ENCODE results near the gene LRRC2.
"Not testable (repeated sequence)": the region's sequence is repeated elsewhere in the genome, so short reads cannot be mapped to it uniquely, and the experiment has no call there.

Gene LRRC2

DNA sequence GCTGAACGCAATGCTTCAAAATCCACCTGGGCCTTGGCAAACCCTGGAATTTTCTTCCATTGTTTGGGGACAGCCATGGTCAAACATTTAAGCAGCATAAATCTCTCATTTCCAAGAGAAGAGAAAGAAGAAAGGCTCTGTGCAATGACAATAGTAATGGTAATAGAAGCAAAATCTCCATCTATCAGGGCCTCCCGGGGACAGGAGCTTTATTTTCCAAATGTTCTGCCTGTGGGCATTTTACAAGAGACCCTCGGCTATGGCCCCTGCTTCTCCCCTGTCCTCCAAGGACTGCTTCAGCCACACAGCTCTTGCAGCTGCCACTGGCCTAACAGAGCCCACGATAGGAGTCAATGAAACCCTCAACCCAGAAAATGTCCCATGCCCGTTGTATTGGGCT is 33.5 kb upstream of the LRRC2 start:
- Histone ChIP-seq H3K4me3 (ENCODE audit: low read depth, low read length) (no peak overlapping the region), H3K27me3 (ENCODE audit: control insufficient read depth, insufficient read depth, low read length) (no peaks in the 10 kb centered on the region), H3K9me3 (ENCODE audit: control insufficient read depth, insufficient read depth, low read depth, low read length) (no peaks in the 10 kb centered on the region), H3K36me3 (ENCODE audit: control insufficient read depth, insufficient read depth, low read length) (no peaks in the 10 kb centered on the region), H3K27ac (ENCODE audit: low read depth, low read length) (peak overlapping the region; percentile 74), H3K9ac (ENCODE audit: low read length) (peak overlapping the region; percentile 57), H3K4me1 (ENCODE audit: control insufficient read depth, insufficient read depth, low read length) (peaks cover 45% of the 10 kb centered on the region)

DNA sequence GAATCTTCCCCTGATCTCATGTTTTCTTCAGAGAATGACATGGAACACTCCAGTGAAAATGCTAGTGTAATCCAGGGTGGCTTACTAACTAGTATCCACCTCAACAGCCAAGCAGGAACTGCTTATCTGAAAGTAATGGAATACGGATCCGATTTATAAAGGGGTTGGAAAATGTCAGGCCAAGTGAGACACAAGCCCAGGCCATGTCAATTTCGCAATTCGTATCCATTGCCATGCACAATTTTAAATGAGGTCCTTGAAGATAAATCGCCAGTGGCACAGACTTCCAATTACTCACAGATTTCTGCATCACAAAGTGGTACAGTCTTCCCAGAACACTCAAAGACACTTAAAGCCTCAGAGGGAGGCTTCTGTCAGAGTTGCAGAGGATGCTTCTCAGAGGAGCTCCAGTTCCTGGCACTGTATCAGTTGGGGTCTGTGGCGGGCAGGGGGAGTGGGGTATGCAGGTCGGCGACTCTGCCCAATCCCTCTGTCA is 29.8 kb upstream of the LRRC2 start:
- Histone ChIP-seq H3K36me3 (ENCODE audit: control insufficient read depth, insufficient read depth, low read length) (no peaks in the 10 kb centered on the region), H3K9ac (ENCODE audit: low read length) (no peak overlapping the region), H3K4me1 (ENCODE audit: control insufficient read depth, insufficient read depth, low read length) (peaks cover 31% of the 10 kb centered on the region), H3K27ac (ENCODE audit: low read depth, low read length) (no peak overlapping the region), H3K27me3 (ENCODE audit: control insufficient read depth, insufficient read depth, low read length) (no peaks in the 10 kb centered on the region), H3K9me3 (ENCODE audit: control insufficient read depth, insufficient read depth, low read depth, low read length) (peaks cover 13% of the 10 kb centered on the region; the same call in 1 of the 2 replicates), H3K4me3 (ENCODE audit: low read depth, low read length) (no peak overlapping the region)

DNA sequence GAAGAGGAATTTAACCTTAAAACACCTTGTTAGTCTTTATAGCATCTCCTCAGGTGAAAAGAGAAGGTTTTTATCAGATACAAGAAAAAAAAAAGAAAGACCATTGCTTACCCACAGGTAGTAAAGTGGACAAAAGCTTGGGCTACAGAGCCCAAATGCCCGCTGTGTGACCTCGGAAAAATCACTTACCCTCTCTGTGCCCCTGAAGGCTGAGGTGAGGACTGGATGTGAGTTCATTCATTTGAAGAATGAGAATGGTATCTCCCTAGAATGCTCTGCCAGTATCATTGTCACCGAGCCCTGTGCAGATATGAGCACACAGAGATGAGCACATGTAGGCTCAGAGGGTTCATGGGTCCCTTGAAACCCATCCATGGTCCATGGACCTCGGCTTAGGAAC is 28.6 kb upstream of the LRRC2 start:
- Histone ChIP-seq H3K4me1 (ENCODE audit: control insufficient read depth, insufficient read depth, low read length) (peaks cover 25% of the 10 kb centered on the region), H3K36me3 (ENCODE audit: control insufficient read depth, insufficient read depth, low read length) (no peaks in the 10 kb centered on the region), H3K9me3 (ENCODE audit: control insufficient read depth, insufficient read depth, low read depth, low read length) (peaks cover 20% of the 10 kb centered on the region; the same call in 1 of the 2 replicates), H3K27me3 (ENCODE audit: control insufficient read depth, insufficient read depth, low read length) (no peaks in the 10 kb centered on the region), H3K27ac (ENCODE audit: low read depth, low read length) (no peak overlapping the region), H3K4me3 (ENCODE audit: low read depth, low read length) (no peak overlapping the region), H3K9ac (ENCODE audit: low read length) (no peak overlapping the region)

DNA sequence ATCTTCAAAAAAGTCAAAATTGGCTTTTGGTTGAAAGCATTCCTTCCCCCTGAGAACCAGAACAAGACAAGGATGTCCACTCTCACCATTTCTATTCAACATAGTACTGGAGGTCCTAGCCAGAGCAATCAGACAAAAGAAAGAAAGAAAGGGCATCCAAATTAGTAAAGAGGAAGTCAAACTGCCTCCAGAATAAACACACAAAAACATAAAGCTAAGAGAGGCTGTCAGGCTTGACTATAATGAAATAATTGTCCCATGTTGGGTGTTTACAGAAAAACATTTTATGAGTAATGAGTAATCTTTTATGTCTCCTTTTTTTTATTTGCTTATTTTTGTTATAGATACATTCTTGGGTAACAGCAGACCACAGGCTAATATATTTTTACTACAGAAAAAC is 27.9 kb upstream of the LRRC2 start:
- peaks cover 17% of the 10 kb centered on the region for H3K4me1 ChIP-seq (ENCODE audit: control insufficient read depth, insufficient read depth, low read length)
- no peak overlapping the region for H3K27ac ChIP-seq (ENCODE audit: low read depth, low read length)
- no peak overlapping the region for H3K9ac ChIP-seq (ENCODE audit: low read length)
- no peaks in the 10 kb centered on the region for H3K36me3 ChIP-seq (ENCODE audit: control insufficient read depth, insufficient read depth, low read length)
- H3K4me3 ChIP-seq (ENCODE audit: low read depth, low read length): no peak overlapping the region
- no peaks in the 10 kb centered on the region for H3K27me3 ChIP-seq (ENCODE audit: control insufficient read depth, insufficient read depth, low read length)
- H3K9me3 ChIP-seq (ENCODE audit: control insufficient read depth, insufficient read depth, low read depth, low read length): peaks cover 20% of the 10 kb centered on the region; the same call in 1 of the 2 replicates

DNA sequence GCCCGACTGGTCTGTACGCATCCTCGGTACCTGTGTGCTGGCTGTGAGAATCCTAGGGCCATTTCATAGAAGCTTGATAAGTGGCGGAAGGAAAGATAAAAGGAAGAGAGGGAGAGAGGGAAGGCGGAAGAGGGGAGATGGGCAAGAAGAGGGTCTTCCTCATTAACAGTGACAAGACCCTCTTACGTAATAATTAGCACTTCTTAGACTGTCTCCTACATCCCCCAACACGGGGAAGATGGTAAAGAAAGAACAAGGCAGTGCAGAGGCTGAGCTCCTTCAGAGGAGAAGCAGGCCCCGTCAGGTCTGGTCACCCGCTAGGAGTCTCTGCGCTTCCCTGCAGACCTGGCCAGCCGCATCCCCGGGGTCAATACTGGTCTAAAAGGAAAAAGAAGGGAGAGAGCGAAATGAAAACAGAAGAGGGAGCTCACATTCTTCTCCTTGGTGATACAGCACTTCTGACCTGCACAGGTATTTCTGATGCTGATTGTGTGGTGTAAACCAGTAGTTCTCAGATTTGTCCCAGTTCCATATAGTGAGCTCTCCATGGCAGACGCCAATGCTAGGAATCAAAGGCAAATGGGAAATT is 27.3 kb upstream of the LRRC2 start:
- H3K4me1 ChIP-seq (ENCODE audit: control insufficient read depth, insufficient read depth, low read length): peaks cover 11% of the 10 kb centered on the region
- no peak overlapping the region for H3K27ac ChIP-seq (ENCODE audit: low read depth, low read length)
- H3K9me3 ChIP-seq (ENCODE audit: control insufficient read depth, insufficient read depth, low read depth, low read length): peaks cover 23% of the 10 kb centered on the region; the same call in 1 of the 2 replicates
- H3K9ac ChIP-seq (ENCODE audit: low read length): no peak overlapping the region
- H3K27me3 ChIP-seq (ENCODE audit: control insufficient read depth, insufficient read depth, low read length): no peaks in the 10 kb centered on the region
- H3K4me3 ChIP-seq (ENCODE audit: low read depth, low read length): no peak overlapping the region
- no peaks in the 10 kb centered on the region for H3K36me3 ChIP-seq (ENCODE audit: control insufficient read depth, insufficient read depth, low read length)

DNA sequence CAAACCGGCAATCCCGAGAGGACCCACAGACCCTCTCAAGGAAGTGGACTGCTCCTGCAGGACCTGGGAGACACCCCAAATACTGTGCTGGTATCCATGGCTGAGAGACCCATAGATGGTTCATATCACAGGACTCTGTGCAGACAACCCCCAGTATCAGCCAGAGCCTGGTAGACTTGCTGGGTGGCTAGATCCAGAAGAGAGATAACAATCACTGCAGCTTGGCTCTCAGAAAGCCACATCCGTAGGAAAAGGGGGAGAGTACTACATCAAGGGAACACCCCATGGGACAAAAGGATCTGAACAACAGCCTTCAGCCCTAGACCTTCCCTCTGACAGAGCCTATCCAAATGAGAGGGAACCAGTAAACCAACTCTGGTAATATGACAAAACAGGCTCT is 21.2 kb upstream of the LRRC2 start:
- not testable (repeated sequence) for H3K27me3 ChIP-seq (ENCODE audit: control insufficient read depth, insufficient read depth, low read length); H3K9ac ChIP-seq (ENCODE audit: low read length); H3K27ac ChIP-seq (ENCODE audit: low read depth, low read length); H3K4me3 ChIP-seq (ENCODE audit: low read depth, low read length); H3K4me1 ChIP-seq (ENCODE audit: control insufficient read depth, insufficient read depth, low read length)
- Histone ChIP-seq H3K36me3 (ENCODE audit: control insufficient read depth, insufficient read depth, low read length) (peaks cover 38% of the 10 kb centered on the region), H3K9me3 (ENCODE audit: control insufficient read depth, insufficient read depth, low read depth, low read length) (peaks cover 26% of the 10 kb centered on the region; the same call in 1 of the 2 replicates)

DNA sequence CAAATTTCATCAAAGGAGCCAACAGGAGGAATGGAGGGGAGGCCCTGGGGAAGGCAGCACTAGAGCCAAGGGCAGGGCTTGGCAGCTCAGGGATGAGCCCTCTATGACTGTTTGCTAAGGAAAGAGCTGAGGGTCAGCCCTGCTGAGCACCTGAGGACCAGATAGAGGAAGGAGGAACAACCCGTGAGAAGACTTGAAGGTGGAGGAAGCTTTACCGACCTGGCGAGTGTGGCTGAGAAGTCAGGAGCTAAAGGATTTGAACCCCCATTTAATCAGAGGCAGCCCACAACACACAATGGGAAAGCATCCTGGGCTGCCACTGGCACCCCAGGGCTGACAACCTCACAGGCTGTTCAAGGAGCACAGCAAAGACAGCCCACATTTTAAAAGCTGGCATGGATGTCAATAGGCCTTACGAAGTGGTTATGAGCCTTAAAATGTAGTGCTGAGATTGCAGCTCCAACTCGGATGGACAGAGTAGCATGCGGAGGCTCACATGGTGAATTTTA is 20.7 kb upstream of the LRRC2 start:
- Histone ChIP-seq H3K36me3 (ENCODE audit: control insufficient read depth, insufficient read depth, low read length) (peaks cover 41% of the 10 kb centered on the region), H3K9ac (ENCODE audit: low read length) (no peak overlapping the region), H3K27me3 (ENCODE audit: control insufficient read depth, insufficient read depth, low read length) (no peaks in the 10 kb centered on the region), H3K27ac (ENCODE audit: low read depth, low read length) (no peak overlapping the region), H3K9me3 (ENCODE audit: control insufficient read depth, insufficient read depth, low read depth, low read length) (peaks cover 26% of the 10 kb centered on the region; the same call in 1 of the 2 replicates), H3K4me3 (ENCODE audit: low read depth, low read length) (no peak overlapping the region), H3K4me1 (ENCODE audit: control insufficient read depth, insufficient read depth, low read length) (no peaks in the 10 kb centered on the region)

DNA sequence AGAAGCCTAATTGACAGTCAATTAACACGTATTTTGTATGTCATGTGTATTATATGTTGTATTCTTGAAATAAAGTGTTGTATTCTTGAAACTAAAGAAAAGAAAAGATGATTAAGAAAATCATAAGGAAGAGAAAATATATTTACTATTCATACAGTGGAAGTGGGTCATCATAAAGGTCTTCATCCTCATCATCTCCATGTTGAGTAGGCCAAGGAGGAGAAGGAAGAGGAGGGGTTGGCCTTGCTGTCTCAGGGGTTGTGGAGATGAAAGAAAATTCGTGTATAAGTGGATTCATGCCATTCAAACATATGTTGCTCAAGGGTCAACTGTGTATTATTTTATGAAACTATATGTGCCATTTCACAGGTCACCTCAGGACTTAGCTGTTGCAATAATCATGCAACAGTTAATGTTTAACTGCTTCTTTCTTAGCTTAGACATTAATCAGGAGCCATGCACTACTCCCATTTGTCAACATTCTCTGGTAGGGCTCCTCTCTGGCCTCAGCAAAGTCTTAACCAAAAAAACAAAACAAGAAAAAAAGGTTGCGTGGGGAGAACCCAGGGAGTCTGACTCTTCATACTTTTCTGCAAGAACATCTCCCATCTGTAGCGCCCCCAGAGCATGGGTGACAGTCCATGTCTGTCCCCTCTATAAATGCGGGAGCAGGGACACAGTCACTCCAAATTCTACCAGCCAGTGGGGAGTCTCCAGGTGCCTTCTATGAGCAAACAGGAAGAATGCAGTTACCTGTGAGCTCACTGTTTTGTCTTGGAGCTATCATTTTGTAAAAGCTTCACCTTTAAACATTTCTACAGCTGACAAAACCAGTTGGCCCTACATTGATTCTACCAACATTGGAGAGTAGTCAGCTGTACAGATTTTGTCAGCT is 19.9 kb upstream of the LRRC2 start:
- Histone ChIP-seq H3K27ac (ENCODE audit: low read depth, low read length) (no peak overlapping the region), H3K36me3 (ENCODE audit: control insufficient read depth, insufficient read depth, low read length) (peaks cover 48% of the 10 kb centered on the region), H3K27me3 (ENCODE audit: control insufficient read depth, insufficient read depth, low read length) (no peaks in the 10 kb centered on the region), H3K9me3 (ENCODE audit: control insufficient read depth, insufficient read depth, low read depth, low read length) (peaks cover 22% of the 10 kb centered on the region; the same call in 1 of the 2 replicates), H3K9ac (ENCODE audit: low read length) (no peak overlapping the region), H3K4me1 (ENCODE audit: control insufficient read depth, insufficient read depth, low read length) (0 out of 2 replicates have a peak, but pooled peaks cover under 1% of the 10 kb centered on the region), H3K4me3 (ENCODE audit: low read depth, low read length) (no peak overlapping the region)

DNA sequence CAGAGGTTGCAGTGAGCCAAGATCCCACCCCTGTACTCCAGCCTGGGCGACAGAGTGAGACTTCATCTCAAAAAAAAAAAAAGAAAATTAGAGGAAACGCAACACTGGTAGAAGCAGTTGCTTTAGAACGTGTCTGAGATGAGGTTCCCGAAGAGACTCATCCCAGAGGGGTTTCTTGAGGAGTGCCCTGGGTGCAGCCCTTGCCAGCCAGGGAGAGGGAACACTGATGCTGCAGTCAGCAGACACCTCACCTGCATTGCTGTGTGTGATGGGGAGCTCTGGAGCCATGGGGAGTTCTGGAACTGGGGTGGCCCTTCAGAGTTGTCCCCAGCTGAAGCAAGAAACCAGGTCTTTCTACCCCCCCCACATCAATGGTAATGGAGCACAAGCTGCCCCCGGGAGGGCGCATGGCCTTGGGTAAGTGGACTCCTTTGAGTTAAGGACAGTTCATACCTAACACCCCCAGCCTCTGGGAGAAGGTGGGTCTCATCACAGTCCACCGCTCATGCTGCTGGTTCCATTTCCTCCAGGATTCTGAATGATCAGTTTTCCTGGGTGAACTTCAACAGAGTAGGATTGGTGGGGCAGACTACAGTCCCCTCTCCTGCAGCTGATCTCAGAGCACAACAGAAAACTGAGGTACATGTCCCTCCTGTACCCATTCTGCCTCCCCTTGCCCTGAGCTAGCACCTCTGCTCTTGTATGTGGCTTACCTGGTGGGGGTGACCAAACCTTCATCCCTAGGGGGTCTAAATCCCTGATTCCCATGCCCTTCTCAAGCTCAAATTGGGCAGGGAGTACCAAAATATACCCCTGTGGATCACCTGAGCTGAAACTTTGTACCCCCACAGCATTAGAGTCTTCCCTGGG is 18.7 kb upstream of the LRRC2 start:
- H3K4me3 ChIP-seq (ENCODE audit: low read depth, low read length): no peak overlapping the region
- peaks cover 15% of the 10 kb centered on the region; the same call in 1 of the 2 replicates for H3K9me3 ChIP-seq (ENCODE audit: control insufficient read depth, insufficient read depth, low read depth, low read length)
- H3K36me3 ChIP-seq (ENCODE audit: control insufficient read depth, insufficient read depth, low read length): peaks cover 60% of the 10 kb centered on the region
- no peaks in the 10 kb centered on the region for H3K27me3 ChIP-seq (ENCODE audit: control insufficient read depth, insufficient read depth, low read length)
- no peak overlapping the region for H3K27ac ChIP-seq (ENCODE audit: low read depth, low read length)
- H3K9ac ChIP-seq (ENCODE audit: low read length): no peak overlapping the region
- H3K4me1 ChIP-seq (ENCODE audit: control insufficient read depth, insufficient read depth, low read length): peaks cover 11% of the 10 kb centered on the region; the same call in 1 of the 2 replicates

DNA sequence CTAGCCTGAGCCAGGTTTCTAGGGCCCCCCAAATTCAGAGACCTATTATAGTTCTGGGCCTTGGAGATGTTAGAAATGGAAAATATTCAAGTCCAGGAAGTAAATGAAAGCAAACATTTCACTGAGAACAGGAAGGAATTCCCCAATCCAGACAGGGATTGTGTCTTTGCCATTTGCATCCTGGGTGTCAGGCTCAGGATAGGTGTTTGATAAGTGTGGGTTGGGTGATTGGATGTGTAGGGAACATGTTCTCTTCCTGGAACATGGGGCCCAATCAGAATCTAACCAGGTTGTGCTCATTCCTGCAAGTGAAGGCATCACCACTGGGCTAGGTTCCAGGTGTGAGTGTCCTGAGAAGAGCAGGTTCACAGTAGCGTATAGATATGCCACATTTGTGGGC is 14.6 kb upstream of the LRRC2 start:
- H3K27ac ChIP-seq (ENCODE audit: low read depth, low read length): peak overlapping the region; percentile 93; the same call in 1 of the 2 replicates
- peaks cover 30% of the 10 kb centered on the region for H3K4me1 ChIP-seq (ENCODE audit: control insufficient read depth, insufficient read depth, low read length)
- H3K4me3 ChIP-seq (ENCODE audit: low read depth, low read length): peak overlapping the region; percentile 77
- peak overlapping the region; percentile 98 for H3K9ac ChIP-seq (ENCODE audit: low read length)
- H3K9me3 ChIP-seq (ENCODE audit: control insufficient read depth, insufficient read depth, low read depth, low read length): no peaks in the 10 kb centered on the region
- H3K27me3 ChIP-seq (ENCODE audit: control insufficient read depth, insufficient read depth, low read length): no peaks in the 10 kb centered on the region
- H3K36me3 ChIP-seq (ENCODE audit: control insufficient read depth, insufficient read depth, low read length): peaks cover 68% of the 10 kb centered on the region
